ENCODE results near the gene COL13A1.

The COL13A1 gene

DNA sequence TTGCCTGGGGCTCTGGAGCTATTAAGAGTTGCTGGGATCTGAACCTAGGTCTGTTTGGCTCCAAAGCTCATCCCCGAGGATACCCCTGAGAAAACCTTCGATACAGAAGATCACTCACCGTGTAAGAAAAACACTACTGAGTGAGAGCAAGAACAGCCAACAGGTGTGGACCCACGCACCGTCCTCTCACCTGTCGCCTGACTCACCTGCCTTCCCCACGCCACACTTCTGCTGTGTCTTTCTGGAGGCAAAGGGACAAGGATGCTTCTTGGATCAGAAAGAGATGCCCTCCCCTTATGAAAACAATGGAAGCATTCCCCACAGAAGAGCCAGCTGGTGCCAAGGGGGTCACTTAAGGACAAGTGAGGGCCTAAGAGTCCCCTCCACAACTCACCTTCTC lies 46.7 kb downstream of the COL13A1 start:
- DNase-seq, result no peak

DNA sequence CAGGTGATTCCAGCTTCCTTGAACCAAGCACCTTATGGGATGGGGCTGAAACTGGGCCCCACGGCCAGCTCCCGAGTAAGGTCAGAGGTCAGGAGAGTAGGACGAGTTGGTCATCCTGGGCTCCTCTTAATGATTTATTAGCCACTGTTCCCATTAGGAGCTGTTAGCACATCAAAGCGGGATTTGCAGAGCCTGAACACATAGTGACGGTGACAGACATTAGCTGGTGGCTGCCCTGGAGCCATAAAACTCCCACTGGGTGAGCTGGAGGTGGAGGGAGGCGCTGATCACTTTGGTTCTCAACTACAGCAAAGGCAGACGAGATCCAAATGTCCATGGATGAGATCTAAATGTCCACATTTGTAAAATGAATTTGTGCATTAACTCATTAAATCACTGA lies 48.1 kb downstream of the COL13A1 start:
- DNase-seq, result no peak

GRCh38 chr10:69850440-69850839 lies 48.7 kb downstream of the COL13A1 start:
- no peak for DNase-seq

- no peak for DNase-seq
These were observed 49.6 kb downstream of the COL13A1 start for GRCh38 chr10:69851306-69851705.

DNA sequence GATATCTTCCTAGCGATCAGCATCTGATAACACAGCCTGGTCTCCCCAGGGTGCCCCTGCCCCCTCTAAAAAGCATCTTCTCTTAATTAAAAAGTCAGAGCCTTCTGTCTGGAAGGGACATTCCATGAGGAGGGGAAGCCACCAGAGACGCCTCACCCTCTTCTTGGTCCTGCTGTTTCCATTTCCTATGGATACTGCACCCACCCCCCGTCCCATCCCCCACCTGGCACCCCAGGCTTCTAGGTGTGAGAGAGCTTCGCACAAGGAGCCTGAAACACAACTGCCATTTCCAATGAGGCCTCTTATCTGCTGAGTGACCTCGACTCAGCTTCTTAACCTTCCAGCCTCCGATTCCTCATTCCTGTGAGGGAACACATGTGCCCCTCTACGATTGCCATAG lies 51.4 kb downstream of the COL13A1 start:
- no peak for DNase-seq

DNA sequence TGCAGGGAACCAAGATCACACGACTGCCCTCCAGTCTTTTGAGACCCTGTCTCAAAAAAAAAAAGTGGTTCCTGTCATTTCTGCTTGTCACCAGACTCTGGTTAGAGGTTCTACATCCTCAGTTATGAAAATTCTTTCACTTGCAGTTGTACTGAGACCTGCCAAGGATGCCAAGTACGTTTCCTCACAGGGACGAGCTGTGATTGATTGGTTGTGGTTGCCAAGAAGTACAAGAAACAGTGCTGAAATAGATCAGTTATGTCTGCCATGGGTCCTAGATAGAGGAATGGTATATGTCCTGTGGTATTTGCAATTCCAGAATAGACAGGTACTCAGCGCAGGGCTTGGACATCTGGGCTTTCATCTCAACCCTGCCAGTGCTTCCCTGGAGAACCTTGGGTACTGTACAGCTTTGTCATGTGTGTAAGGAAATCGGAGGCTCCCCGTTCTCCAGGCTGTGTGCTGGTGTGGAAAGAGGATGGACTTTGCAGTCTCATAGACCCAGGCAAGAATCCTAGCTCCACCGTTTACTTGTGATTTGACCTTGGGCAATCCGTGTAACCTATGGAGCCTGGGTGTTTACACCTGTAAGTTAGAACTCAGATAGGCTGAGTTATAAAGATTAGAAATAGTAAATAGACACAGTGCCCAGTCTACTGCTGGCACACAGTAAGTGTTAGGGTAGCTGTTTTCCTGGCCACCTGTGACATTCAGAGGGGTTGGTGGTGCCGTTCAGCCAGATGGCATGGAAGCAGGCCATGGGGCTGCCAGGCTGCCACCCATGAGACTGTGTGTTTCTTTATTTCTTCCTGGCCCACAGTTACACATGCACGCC lies 53.0 kb downstream of the COL13A1 start:
- no peak for DNase-seq

- DNase-seq, result no peak
These were observed 53.8 kb downstream of the COL13A1 start for GRCh38 chr10:69855346-69856111.

DNA sequence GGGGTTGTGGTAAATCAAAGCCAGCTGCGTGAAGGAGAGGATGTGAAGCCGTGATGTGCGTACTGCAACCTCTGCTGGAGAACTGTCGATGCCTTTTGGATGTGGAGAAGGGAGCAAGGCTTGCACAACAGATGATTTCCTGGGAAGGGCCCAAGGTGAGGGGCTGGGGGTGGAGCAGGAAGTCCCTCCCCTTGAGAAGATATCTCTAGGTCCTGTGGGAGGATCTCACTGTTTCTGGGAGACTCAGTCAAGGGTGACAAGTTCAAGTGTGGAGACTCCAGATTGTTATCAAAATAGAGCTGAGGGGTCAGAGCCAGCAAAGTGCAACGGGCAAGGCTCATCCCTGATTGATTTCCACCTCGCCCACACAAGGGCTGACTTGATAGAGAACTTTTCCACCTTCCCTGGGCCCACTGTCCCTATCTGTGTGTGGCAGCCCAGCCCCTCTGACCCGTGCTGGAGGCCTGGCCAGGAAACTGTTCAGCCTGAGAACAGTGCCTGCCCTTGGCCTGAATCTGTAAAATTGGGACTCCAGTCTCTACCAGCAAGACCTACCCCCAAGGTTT lies 55.0 kb downstream of the COL13A1 start:
- no peak for DNase-seq

DNA sequence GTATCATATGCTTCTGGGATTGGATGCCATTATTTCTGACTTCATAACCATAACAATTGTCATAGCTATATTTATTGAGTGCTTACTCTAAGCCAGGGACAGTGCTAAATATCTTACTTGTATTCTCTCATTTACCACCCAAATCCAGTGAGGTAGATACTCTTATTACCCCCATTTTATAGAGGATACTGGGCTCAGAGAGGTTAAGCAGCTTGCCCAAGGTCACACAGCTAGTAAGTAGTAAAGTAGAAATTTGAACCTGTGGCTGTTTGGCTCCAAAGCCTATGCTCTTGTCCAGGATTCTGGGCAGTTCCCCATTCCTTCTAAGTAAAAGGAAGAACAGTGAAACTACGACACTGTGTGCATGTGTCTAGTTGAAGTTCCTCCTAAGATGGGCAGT lies 56.5 kb downstream of the COL13A1 start:
- no peak for DNase-seq

DNA sequence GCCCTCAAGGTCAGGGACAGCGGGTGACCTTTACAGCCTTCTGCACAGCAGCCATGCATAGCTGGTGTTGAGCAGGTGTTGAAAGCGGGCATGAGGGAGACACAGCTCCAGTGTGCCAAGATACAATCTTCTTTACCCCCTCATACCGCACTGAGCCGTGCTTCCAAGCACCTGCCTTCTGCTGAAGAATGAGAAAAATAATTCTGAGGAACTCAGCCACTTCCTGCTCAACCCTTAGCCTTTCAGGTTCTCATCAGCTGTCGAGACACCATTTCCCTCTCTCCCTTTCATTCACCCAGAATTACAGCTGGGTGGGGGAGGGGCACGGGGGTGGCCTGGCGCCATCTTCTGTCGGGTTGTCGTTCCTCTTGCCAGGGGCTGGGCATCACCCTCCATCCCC lies 58.6 kb downstream of the COL13A1 start:
- DNase-seq, result no peak

DNA sequence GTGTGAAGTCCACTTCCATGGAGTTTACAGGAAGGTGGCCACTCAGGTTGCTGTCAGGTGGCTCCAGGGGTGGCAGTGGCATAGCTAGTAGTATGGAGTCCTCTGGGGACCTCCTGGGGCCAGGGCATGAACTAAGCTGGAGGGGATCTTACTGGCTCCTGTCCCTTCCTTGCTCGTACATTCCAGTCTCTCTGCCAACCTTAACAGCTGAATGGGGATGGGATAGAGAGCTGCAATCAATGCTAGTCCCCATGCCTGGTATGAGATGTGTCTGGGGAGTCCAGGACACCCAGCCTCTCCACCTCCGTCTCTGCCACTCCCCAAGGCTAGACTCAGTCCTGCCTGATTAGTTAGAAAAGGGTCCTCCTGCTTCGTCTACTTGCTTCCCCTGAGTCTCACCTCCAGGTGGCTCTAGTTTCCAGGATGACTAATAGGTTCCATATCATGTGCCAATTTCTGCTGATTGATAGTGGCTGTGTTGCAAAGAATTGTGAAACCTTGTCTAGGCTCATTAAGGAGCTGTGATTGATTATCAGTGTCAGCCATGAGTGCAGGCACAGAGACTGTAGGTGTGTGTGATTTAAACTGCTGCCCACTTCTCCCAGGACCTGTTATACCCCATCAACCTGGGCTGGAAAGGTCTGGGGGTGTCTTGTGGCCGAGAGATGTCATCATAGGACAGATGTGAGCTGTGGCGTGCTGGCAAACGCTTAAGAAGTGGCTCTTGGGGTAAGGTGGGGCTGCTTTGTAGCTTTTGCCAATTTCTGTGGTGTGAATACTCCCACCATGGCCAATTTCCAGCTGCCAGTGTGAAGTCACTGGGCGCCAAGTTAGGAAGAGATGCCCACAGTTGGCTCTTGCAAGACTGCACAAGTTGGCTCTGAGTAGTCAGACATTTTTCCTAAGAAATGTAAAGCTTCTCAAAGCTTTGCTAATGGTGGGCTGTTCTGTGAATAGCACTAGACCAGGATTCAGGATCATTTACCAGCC lies 59.8 kb downstream of the COL13A1 start:
- DNase-seq, result peak; percentile 46

DNA sequence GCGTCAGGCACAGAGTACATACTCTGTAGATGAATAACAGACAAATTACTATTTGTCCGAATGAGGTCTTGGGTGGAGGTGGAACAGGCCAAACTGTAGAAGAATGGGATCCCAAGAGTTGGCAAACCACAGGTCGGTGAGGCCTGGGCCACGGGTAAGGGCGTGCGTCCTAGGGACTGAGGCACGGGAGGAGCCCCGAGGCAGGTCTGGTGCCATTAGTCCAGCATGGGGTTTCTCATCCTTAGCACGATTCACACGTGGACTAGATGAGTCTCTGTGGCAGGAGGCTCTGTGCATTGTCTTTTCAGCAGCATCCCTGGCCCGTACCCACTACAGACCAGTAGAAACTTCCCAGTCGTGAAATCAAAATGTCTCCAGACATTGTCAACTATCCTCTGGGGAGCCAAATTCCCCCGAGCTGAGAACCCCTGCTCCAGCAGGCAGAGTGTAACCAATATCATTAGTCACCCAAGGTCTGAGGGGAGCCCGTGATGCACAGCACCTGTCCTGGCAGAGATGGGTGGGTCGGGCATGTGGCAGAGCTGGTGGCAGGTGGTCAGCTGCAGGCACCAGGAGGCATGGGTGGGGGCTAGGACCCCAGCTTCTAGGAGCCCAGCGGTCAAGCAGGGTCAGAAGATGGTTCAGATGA lies 61.3 kb downstream of the COL13A1 start:
- DNase-seq, result no peak

DNA sequence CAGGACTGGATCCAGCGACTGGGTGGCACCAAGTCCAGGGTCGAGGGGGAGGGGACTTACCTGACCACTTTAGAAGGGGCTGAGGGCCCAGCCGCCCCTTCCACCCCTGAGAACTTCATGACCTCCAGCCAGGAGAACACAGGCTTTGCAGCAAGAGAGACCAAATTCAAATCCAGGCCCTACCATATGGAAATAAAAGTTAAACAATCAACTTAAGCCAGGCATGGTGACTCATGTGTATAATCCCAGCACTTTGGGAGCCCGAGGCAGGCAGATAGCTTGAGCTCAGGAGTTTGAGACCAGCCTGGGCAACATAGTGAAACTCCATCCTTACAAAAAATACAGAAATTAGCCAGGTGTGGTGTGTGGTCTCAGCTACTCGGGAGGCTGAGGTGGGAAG lies 61.9 kb downstream of the COL13A1 start:
- no peak for DNase-seq

GRCh38 chr10:69864321-69864720 lies 62.6 kb downstream of the COL13A1 start:
- DNase-seq, result no peak

- no peak for DNase-seq
These were observed 63.7 kb downstream of the COL13A1 start for GRCh38 chr10:69865450-69865849.

DNA sequence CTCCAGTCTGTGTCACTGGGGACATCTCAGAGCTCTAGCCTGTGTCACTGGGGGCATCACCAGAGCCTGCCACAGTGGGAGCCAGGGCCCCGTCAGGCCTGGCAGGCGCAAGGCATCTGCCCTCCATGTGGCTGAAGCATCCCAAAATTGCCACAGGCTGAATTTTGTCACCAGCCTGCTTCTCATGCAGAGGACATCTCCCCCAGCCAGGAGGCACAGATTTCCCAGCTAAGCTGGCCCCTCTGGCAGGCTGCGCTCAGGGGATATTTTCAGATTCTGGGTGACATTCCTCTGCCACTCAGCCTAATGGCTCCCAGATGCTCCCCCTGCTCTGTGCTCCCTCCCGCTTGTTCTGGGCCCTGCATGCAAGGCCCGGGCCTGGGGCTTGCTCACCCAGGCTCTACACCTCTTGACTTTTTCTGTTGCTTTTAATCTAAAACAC lies 64.6 kb downstream of the COL13A1 start:
- DNase-seq, result no peak

DNA sequence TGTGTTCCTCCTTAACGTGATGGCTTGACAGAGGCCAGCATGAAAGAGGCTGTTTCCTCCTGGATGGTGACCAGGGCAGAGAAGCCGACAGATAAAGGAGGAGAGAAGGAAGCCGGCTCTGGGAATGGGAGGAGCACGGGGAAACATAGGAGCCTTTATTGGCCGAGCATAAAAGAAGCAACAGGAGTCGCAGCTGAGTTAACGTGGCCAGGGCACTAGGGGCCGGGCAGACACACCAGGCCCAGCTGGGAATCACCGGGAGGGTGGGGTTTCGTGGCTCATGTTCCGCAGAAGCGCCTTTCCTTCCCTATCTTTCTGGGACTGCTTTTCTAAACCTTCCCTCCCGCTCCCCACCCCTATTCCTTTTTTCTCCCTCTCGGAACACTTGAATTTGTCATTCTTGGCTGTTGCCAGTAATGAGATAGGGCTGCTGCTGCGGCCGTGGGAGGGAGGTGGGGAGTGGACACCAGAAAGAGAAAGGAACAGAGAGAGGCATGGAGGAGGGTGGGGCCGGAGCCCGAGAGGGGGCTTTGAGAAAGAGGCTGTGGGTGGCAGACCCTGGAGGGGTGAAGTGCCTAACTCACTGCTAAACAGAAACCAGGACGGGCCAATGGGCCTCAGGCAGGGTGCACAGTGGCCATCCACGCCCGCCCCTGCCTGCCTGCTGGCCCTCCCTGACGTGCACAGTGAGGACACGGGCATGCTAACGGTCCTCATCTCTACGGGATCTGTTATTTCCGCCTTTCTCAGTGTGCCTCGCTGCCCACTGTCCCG lies 65.2 kb downstream of the COL13A1 start:
- peak; percentile 76 for DNase-seq

DNA sequence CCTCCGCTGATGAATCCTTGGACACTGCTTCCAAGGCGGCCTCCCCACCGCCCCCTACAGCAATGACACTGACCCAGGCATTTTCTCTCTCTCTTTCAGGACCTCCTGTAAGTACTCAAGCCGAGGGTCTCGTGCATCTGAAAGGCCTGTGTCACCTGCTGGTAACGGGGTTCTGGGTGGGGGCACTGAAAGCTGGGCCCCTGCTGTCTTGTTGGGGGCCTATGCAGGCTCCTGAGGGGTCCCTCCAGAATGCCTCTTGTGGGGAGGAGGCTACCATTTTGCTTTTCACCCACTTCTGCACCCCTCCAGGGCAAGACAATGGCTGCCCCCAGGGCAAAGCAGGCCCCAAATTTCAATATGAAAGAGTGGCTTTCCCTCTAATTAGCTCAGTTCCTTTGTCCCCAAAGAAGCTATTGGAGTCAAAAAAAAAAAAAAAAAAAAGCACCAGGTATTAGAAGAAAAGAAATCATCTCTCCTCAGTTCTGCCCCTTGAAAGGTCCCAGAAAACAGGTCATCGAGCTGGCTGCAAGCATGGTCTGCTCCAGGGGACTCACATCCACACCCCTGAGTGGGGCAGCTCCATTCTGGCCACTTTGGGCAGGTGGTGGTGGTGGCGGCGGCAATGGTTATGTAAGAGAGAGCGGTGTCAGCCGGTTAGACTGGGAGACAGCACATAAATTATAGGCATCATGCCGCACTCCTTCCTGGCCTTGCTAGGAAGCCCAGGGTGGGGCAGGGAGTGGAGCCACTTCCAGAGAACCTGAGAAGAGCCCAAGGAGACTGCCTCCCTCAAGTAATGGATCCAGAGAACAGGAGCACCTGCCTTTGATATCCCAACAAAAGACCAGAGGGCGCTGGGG lies 66.2 kb downstream of the COL13A1 start:
- DNase-seq, result no peak

DNA sequence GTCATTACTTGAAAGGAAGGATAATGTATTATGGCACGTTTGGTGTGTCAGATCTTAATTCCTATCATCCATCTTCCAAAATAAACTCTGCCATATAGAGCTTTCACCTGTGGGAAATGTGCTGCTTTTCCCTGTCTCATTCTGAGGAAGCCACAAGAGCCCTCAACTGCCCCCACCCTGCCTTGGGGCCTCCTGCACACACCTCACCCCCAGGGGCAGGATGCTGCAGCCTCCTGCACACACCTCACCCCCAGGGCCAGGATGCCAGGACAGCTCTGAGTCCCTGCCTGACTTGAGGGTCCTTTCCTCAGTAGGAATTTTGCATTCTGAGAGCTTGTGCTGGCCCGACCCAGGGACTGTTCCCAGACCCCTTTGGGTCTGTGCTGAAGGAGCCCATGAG lies 67.1 kb downstream of the COL13A1 start:
- DNase-seq, result no peak

GRCh38 chr10:69869291-69869961 lies 67.7 kb downstream of the COL13A1 start:
- no peak for DNase-seq
